Measurements from ENCODE around the gene AGRN. TPM values are rescaled to one million over a fixed set of nuclear protein-coding genes. Genes with fewer than 3 reads are reported as not detected.
A peak's percentile ranks its signal among the peaks of the same experiment; 100 is the strongest.

Gene AGRN
- total RNA-seq, 1 donor from 2014 or later = 34.1 TPM

GRCh38 chr1:997993-998744 is 21.8 kb upstream of the AGRN start:
- Histone ChIP-seq H3K27ac (no peak overlapping the region), H3F3A (ENCODE audit: low read depth) (peaks cover 29% of the 10 kb centered on the region), H3K27me3 (peaks cover 100% of the 10 kb centered on the region), H2AFZ (replicated peaks) (no peak overlapping the region), H3K9ac (no peak overlapping the region), H3K36me3 (no peaks in the 10 kb centered on the region), H3K4me3 (peak overlapping the region; percentile 70), H4K20me1 (ENCODE audit: low read depth) (peaks cover 22% of the 10 kb centered on the region), H3K9me3 (ENCODE audit: low read depth) (no peaks in the 10 kb centered on the region), H3K4me2 (peak overlapping the region; percentile 97), H3K4me1 (peaks cover 12% of the 10 kb centered on the region), H3K79me2 (ENCODE audit: low read depth) (no peaks in the 10 kb centered on the region)
- Mint-ChIP-seq H3K4me3 (peak overlapping the region; percentile 80), H3K4me1 (peaks cover 10% of the 10 kb centered on the region), H3K9me3 (peaks cover 6% of the 10 kb centered on the region), H3K27me3 (ENCODE audit: insufficient read depth, low read depth) (peaks cover 16% of the 10 kb centered on the region), H3K36me3 (peaks cover 2% of the 10 kb centered on the region), H3K27ac (no peak overlapping the region)
- DNase-seq (ENCODE audit: low spot score) = peak; percentile 74
- peak; percentile 76 for TF ChIP-seq EZH2 (IDR thresholded peaks at IDR 0.05)
- TF ChIP-seq, protein P1, sequence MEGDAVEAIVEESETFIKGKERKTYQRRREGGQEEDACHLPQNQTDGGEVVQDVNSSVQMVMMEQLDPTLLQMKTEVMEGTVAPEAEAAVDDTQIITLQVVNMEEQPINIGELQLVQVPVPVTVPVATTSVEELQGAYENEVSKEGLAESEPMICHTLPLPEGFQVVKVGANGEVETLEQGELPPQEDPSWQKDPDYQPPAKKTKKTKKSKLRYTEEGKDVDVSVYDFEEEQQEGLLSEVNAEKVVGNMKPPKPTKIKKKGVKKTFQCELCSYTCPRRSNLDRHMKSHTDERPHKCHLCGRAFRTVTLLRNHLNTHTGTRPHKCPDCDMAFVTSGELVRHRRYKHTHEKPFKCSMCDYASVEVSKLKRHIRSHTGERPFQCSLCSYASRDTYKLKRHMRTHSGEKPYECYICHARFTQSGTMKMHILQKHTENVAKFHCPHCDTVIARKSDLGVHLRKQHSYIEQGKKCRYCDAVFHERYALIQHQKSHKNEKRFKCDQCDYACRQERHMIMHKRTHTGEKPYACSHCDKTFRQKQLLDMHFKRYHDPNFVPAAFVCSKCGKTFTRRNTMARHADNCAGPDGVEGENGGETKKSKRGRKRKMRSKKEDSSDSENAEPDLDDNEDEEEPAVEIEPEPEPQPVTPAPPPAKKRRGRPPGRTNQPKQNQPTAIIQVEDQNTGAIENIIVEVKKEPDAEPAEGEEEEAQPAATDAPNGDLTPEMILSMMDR (IDR thresholded peaks at IDR 0.05) = peak; percentile 16
- TF ChIP-seq EZH2phosphoT487 (IDR thresholded peaks at IDR 0.05) = peak; percentile 83

- peak overlapping the region; percentile 97 for H3K4me2 ChIP-seq
- Mint-ChIP-seq H3K27ac (no peak overlapping the region), H3K4me1 (peaks cover 14% of the 10 kb centered on the region), H3K4me3 (peak overlapping the region; percentile 80), H3K27me3 (ENCODE audit: insufficient read depth, low read depth) (peaks cover 16% of the 10 kb centered on the region), H3K36me3 (peaks cover 2% of the 10 kb centered on the region), H3K9me3 (peaks cover 6% of the 10 kb centered on the region)
- peaks cover 29% of the 10 kb centered on the region for H3F3A ChIP-seq (ENCODE audit: low read depth)
- TF ChIP-seq EZH2phosphoT487 (IDR thresholded peaks at IDR 0.05) (no peak), EZH2 (IDR thresholded peaks at IDR 0.05) (no peak)
- TF ChIP-seq, protein P1 (IDR thresholded peaks at IDR 0.05) = no peak
- H2AFZ ChIP-seq (replicated peaks) = no peak overlapping the region
- peaks cover 100% of the 10 kb centered on the region for H3K27me3 ChIP-seq
- H3K4me1 ChIP-seq = peaks cover 14% of the 10 kb centered on the region
- H4K20me1 ChIP-seq (ENCODE audit: low read depth) = peaks cover 22% of the 10 kb centered on the region
- DNase-seq (ENCODE audit: low spot score) = no peak
- no peaks in the 10 kb centered on the region for H3K36me3 ChIP-seq
- H3K4me3 ChIP-seq = peak overlapping the region; percentile 70
- no peak overlapping the region for H3K9ac ChIP-seq
- H3K9me3 ChIP-seq (ENCODE audit: low read depth) = no peaks in the 10 kb centered on the region
- H3K79me2 ChIP-seq (ENCODE audit: low read depth) = no peaks in the 10 kb centered on the region
- no peak overlapping the region for H3K27ac ChIP-seq
Observed at GRCh38 chr1:998745-998994, 21.2 kb upstream of the AGRN start.

- H4K20me1 ChIP-seq (ENCODE audit: low read depth) = peaks cover 22% of the 10 kb centered on the region
- TF ChIP-seq, protein P1 (IDR thresholded peaks at IDR 0.05) = peak; percentile 7
- TF ChIP-seq EZH2phosphoT487 (IDR thresholded peaks at IDR 0.05) = peak; percentile 79
- TF ChIP-seq EZH2 (IDR thresholded peaks at IDR 0.05) = peak; percentile 90
- H2AFZ ChIP-seq (replicated peaks) = no peak overlapping the region
- no peaks in the 10 kb centered on the region for H3K36me3 ChIP-seq
- Mint-ChIP-seq H3K4me3 (peak overlapping the region; percentile 84), H3K27me3 (ENCODE audit: insufficient read depth, low read depth) (peaks cover 16% of the 10 kb centered on the region), H3K27ac (no peak overlapping the region), H3K9me3 (peaks cover 4% of the 10 kb centered on the region), H3K36me3 (peaks cover 2% of the 10 kb centered on the region), H3K4me1 (peaks cover 14% of the 10 kb centered on the region)
- peak overlapping the region; percentile 72 for H3K9ac ChIP-seq
- peaks cover 29% of the 10 kb centered on the region for H3F3A ChIP-seq (ENCODE audit: low read depth)
- peak overlapping the region; percentile 70 for H3K4me3 ChIP-seq
- no peak overlapping the region for H3K27ac ChIP-seq
- DNase-seq (ENCODE audit: low spot score) = peak; percentile 74
- peaks cover 95% of the 10 kb centered on the region for H3K27me3 ChIP-seq
- H3K4me2 ChIP-seq = peak overlapping the region; percentile 97
- H3K9me3 ChIP-seq (ENCODE audit: low read depth) = no peaks in the 10 kb centered on the region
- no peaks in the 10 kb centered on the region for H3K79me2 ChIP-seq (ENCODE audit: low read depth)
- peaks cover 19% of the 10 kb centered on the region for H3K4me1 ChIP-seq
Observed at GRCh38 chr1:998995-999724, 20.8 kb upstream of the AGRN start.
